HG03025 (cell line): ENCODE data around the gene BTRC.

Source experiments
- ATAC-seq: cut with Tn5 transposase; IDR thresholded peaks from one replicate; pipeline ENCODE4 v1.9.1; 2021; ENCODE audit warnings: mild to moderate bottlenecking, moderate library complexity; ENCODE audit not compliant: unreplicated experiment, low FRiP score

The BTRC gene

GRCh38 chr10:101512738-101513137 lies 158.8 kb downstream of the BTRC start:
- ATAC-seq: no peak

DNA sequence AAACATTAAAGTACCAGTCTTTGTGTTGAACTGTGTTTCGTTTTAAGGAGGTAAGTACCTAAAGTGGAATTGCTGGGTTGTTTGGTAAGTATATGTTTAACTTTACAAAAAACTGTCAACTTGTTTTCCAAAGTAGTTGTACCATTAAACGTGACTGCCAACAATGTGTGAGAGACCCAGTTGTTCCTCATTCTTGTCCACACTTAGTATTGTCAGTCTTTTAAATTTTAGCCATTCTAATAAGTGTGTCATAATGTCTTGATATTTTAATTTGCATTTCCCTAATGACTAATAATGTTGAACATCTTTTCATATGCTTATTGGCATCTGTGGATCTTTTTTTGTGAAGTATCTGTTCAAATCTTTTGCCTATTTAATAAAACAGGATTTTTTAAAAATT lies 159.8 kb downstream of the BTRC start:
- no peak for ATAC-seq

DNA sequence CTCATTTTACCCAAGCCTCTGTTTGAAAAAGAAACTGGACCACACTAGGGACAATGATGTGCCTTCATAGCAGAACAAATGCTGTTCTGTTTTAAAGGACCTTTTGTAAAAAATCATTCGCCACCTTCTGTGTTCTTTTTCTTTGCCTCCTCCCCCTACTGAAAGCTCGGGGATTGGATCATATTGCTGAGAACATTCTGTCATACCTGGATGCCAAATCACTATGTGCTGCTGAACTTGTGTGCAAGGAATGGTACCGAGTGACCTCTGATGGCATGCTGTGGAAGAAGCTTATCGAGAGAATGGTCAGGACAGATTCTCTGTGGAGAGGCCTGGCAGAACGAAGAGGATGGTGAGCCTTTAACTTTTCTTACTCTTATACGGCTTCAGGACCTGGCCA lies 171.9 kb downstream of the BTRC start:
- ATAC-seq: no peak

DNA sequence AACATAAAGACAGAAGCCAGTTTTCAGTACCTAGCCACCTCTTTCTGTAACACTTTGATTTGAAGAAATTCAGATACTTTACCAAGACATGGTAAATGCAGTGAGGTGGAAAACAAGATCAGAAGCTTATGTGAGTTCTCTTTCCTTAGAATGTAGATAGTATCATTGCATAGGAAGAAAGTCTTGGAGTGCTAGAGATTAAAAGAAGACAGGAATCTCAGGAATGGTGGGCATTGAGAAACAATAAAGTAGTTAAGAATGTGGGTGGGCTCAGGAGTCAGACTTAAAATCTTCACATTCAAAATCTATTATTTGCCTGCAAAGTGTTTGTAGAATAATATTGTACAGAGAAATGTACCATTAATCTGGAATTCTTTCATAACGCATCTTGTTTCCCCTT lies 175.2 kb downstream of the BTRC start:
- no peak for ATAC-seq

GRCh38 chr10:101529725-101530553 lies 176.0 kb downstream of the BTRC start:
- no peak for ATAC-seq

DNA sequence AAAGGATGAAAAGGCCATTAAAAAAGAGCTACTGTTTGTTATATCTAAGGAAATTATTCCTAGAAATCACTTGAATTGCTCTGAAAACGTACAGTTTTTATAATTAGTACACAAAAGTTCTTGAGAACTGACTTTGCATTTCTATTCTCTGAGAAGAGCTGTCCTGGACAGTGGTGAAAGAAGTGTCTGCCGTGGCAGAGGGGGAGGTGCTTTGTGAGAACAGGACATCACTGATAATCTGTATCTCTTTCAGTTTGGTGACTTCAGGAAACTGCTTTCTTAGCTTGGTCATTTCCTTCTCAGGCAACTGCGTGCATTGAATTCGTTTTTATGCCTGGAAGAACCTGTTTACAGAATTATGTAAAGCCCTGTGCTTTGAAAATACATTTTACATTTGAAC lies 182.0 kb downstream of the BTRC start:
- no peak for ATAC-seq

DNA sequence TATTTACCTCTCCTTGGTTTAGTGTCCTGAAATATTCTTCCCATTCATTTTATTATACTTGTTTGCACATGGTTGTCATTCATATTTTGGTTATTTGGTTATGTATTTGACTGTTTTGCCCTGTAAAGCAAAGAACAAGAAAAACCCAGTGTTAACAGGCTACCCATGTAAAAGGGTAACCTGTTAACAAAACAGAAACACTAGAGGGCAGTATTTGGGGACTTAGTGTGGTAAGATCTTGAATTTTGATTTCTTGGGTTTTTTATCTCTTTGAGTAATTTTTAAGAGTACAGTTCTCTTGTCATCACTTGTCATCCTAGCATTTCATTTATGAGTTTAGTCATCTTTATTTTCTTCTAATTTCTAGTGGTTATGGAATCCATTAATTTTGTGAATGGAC lies 182.8 kb downstream of the BTRC start:
- no peak for ATAC-seq

DNA sequence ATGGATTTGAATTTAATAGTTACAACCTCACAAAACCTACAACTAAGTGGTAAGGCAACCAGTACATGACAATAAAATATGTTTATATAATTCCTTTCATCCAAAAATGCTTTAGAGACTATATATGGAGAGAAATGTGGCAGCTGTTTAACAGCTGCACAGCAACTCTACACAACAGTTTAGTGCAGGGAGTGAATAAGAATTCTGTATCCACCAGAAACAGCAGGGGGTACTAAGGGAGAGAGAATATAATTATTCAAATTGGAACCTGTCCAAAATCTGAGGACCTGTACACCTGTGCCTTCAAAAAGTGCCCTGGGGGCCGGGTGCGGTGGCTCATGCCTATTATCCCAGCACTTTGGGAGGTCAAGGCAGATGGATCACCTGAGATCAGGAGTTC lies 184.5 kb downstream of the BTRC start:
- ATAC-seq: no peak

- ATAC-seq: no peak
Measured at GRCh38 chr10:101545898-101546297, 191.9 kb downstream of the BTRC start.

GRCh38 chr10:101550965-101551364 lies 197.0 kb downstream of the BTRC start:
- ATAC-seq: no peak

- no peak for ATAC-seq
Measured at GRCh38 chr10:101552442-101552841, 198.5 kb downstream of the BTRC start.

DNA sequence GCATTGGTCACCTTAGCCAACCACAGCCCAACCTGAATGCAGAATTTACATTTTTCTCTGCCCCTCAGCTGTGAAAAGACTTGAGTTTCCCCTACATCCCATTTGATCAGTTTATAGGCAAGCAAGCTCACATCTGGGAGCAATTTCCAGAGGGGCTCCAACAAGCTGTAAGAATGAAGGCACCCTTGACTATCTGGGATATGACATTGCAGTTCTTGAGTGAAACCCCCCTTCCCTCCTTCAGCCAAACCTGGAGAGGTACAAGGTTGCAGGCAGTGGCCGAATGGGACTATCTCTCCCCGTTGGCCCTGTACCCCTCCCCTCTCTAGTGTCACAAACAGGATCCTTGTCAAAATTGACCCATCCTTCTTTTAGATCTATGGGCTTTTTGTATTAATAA lies 203.6 kb downstream of the BTRC start:
- ATAC-seq: no peak

- ATAC-seq: no peak
Measured at GRCh38 chr10:101558204-101558603, 204.2 kb downstream of the BTRC start.

DNA sequence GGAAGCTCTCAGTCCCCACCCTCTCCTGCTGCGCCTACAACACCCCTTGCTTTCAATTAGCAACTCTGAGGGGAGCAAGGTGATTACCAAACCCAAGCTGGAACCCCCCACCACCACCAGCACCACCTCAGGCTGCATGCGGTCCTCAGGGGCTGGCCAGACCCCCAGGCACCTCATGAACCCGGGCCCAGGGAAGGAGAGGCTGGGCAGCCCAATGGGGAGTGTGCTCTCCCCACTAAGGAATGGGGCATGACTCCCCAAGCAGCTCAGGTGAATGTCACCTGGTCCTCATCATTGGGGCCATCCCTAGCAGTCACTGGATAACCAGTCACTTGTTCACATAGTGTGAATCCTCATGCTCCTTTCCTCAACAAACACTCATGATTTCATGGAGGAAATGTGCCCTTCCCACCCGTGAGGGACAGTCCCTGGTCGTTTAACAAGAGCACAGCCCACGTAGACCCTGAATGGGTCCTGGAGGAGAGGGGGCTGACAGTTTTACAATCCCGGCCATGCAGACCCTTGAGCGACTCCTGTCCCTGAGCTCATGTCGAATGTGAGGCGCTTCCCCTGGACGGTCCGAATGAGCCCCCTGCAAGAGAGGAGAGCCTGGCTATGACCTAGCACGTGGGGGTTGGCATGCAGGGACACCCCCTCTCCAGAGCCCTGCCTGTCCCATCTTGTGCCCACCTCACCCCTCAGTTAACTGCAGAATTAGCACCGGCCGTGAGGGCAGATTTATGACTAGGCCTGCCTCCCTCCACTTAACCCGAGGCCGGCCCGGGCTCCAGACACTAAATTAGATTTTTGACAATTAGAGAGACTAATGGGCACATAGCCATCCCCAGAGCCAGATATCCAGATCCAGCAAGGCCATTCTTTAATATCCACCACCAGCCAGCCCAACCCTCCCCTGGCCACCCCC lies 205.0 kb downstream of the BTRC start:
- ATAC-seq: no peak

DNA sequence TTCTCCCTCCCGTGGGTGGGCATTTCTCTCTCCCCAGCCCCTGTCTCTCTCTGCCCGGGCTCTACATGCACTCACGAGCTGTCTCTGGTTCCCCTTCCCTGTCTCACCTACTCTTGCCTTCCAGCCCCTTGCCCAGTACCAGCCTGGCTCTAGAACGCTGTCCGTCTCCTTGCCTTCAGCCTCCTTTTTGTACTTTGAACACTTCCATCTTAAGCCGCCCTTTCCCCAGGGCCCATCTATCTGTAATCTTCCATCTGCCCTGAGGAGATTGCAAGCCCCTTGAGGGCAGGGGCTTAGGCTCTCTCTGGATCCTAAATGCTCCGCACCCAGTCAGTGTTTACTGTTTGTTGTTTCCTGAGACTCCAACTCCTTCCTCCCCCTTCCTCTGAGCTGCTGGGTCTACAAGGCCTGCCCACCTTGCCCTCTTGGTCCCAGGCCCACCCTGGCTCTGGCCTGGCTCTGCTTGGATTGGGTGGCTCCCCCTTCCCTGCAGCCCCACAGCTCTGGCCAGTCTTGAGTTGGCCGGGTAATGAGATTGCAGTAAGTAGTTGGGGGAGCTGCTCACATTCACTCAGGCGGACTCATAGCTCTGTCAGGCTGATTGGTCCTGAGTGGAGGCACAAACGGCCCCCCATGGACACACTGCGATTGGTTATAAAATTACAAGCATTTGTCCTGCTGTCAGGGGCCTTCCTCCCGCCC lies 205.8 kb downstream of the BTRC start:
- ATAC-seq: no peak

DNA sequence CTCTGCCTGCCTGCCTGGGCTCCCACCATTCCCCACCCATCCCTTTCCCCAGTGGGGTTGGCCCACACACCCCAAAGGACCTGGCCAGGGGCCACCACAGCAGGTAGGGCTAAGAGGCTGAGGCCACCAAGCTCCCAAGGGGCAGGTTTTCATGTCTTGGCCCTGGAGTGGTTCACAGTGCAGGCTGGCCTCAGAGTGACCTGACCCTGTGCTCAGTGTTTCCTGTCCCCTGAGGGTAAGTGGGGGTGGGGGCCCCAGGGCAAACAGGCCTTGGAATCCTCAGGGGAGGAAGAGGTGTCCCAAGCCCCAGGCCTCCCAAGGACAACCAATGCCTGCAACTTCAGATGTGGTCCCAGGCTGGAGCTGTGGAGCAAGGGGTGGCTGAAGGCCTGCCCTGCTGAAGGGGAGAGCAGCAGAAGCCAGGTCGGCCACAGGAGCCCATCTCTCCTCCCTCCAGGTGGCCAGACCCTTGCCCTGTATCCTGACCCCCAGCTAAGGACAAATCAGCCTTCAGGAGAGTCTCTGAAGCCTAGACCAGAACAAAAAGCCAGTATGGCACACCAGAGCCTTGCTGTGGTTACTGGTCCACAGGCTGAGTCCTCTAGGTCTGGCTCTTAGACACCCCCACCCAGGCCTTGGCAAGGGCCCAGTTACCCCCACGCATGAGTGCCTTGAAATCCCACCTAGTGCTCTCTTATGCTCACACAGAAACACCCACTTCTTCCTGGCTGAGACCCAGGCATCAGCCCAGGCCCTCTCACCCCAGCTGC lies 206.5 kb downstream of the BTRC start:
- no peak for ATAC-seq

DNA sequence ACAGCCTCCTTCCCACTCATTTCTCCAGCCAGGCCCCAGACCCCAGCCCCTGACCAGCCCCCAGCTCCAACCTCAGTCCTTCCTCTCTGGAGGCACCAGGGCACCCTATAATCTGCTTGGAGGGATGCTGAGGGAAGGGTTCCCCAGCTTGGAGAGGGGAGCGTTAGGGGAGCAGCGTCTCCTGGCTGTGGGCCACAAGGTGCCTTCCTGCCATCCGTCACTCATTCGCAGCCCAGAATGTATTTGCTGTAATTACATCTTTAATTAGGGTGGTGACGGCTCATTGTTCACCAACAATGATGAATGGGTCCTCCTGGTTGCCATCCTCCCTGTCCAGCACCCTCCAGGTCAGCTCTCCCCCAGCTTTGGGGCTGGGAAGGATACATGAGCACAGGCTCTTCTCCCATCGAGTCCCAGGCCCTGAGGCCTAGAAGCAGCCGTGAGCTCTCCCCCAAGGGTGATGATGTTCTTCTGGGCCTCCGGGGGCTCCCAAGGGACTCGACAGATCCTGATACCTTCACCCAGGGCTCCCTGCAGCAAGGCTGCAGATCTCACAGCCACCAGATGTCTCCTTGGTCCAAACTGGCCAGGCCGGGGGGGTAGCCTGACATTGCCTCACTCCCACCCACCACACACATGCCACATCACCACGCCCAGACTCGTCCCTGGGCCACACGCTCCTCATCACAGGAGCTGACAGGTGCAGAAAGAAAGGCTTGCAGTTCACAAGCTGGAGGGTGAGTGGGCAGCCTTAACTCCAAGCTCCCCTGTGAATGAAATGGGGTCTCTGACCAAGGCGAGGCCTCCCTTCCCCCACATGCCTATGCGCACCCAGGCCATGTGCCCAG lies 207.3 kb downstream of the BTRC start:
- no peak for ATAC-seq

DNA sequence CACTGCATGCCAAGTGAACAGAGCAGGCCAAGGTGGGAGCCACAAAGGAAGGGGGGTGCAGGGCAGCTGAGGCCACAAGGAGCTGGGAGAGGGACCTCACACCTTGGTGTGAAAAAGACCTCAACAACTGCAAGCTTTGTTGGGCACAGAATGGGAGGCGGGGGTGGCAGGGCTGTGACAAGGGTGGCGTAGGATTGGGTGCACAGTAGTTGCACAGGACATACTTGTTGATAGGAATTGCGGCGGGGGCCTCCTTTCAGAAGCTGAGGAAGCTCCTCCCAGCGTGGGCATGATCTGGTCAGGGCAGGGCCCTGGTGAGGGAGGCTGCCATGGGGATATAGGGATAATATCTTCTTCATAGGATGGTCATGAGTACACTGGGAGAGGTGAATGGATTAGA lies 208.3 kb downstream of the BTRC start:
- ATAC-seq: no peak

DNA sequence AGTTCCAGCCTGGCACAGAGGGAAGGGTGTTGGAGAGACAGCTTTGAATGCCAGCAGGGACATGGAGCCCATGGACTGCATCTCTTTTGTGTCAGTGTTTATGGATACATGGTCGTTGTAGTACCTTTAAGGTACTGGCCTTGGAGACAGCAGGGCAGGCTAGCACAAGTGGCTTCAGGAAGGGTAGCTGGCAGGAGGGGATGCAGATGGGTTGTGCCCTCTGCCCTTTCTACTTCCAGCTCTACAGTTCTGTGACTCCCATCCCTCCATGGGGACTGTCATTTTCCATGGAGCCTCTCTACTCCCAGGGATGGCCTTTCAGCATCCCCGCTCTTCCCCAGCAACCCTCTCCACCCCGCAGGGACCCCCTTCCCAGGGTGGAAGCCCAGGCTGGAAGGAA lies 209.0 kb downstream of the BTRC start:
- no peak for ATAC-seq
